Measurements from ENCODE around the gene PLA2R1. TPM values are rescaled to one million over a fixed set of nuclear protein-coding genes. Genes with fewer than 3 reads are reported as not detected.

Gene PLA2R1
- total and polyA plus RNA-seq, 2 of the 4 experiments (the other 2 are of a cell fraction): 0.43 to 0.54 TPM

DNA sequence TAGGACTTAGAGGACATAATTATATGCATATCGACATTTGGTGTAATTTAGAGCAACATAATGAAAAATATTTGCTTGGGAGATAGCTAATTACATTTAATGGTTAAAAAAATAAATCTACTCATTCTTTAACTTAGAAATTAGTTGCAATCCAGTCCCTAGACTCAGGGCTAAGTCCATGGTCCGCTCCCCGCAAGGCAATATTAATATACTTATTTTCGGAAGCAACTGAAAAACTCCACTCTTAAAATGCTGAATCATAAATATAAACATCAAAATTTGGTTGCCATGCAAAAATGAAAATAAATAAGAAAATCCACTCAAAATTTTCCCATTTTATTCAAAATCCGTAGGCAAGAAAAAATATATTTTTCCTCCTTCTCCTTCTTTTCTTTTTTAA, 164.7 kb downstream of the PLA2R1 start:
- no peak for TF ChIP-seq CHD1 (IDR thresholded peaks at IDR 0.05; ENCODE audit: low read depth, low read length)
- no peak for TF ChIP-seq FOS (IDR thresholded peaks at IDR 0.05; ENCODE audit: low read depth, low read length)
- TF ChIP-seq MXI1 (IDR thresholded peaks at IDR 0.05; ENCODE audit: borderline replicate concordance, low read depth, low read length): no peak
- TF ChIP-seq, protein P1, sequence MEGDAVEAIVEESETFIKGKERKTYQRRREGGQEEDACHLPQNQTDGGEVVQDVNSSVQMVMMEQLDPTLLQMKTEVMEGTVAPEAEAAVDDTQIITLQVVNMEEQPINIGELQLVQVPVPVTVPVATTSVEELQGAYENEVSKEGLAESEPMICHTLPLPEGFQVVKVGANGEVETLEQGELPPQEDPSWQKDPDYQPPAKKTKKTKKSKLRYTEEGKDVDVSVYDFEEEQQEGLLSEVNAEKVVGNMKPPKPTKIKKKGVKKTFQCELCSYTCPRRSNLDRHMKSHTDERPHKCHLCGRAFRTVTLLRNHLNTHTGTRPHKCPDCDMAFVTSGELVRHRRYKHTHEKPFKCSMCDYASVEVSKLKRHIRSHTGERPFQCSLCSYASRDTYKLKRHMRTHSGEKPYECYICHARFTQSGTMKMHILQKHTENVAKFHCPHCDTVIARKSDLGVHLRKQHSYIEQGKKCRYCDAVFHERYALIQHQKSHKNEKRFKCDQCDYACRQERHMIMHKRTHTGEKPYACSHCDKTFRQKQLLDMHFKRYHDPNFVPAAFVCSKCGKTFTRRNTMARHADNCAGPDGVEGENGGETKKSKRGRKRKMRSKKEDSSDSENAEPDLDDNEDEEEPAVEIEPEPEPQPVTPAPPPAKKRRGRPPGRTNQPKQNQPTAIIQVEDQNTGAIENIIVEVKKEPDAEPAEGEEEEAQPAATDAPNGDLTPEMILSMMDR (conservative IDR thresholded peaks at IDR 0.05; ENCODE audit: low read depth, low read length): no peak
- TF ChIP-seq RCOR1 (IDR thresholded peaks at IDR 0.05; ENCODE audit: insufficient replicate concordance, low read length): no peak
- TF ChIP-seq, protein P2, sequence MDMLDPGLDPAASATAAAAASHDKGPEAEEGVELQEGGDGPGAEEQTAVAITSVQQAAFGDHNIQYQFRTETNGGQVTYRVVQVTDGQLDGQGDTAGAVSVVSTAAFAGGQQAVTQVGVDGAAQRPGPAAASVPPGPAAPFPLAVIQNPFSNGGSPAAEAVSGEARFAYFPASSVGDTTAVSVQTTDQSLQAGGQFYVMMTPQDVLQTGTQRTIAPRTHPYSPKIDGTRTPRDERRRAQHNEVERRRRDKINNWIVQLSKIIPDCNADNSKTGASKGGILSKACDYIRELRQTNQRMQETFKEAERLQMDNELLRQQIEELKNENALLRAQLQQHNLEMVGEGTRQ (IDR thresholded peaks at IDR 0.05; ENCODE audit: low read depth, low read length): no peak
- no peak for TF ChIP-seq RAD21 (IDR thresholded peaks at IDR 0.05; ENCODE audit: low read length)
- no peak for TF ChIP-seq BHLHE40 (IDR thresholded peaks at IDR 0.05; ENCODE audit: low read depth, low read length)
- no peak for TF ChIP-seq NFE2L2 (IDR thresholded peaks at IDR 0.05; ENCODE audit: low read depth, low read length)
- no peak for TF ChIP-seq CEBPB (IDR thresholded peaks at IDR 0.05; ENCODE audit: low read depth, low read length)
- TF ChIP-seq MAFK (IDR thresholded peaks at IDR 0.05; ENCODE audit: low read depth, low read length): no peak
- TF ChIP-seq MAZ (IDR thresholded peaks at IDR 0.05; ENCODE audit: borderline replicate concordance, low read depth, low read length): no peak
- TF ChIP-seq POLR2A (IDR thresholded peaks at IDR 0.05; ENCODE audit: low read depth, low read length): no peak
- no peak for TF ChIP-seq SMC3 (IDR thresholded peaks at IDR 0.05; ENCODE audit: low read depth, low read length)
- TF ChIP-seq, protein P3, sequence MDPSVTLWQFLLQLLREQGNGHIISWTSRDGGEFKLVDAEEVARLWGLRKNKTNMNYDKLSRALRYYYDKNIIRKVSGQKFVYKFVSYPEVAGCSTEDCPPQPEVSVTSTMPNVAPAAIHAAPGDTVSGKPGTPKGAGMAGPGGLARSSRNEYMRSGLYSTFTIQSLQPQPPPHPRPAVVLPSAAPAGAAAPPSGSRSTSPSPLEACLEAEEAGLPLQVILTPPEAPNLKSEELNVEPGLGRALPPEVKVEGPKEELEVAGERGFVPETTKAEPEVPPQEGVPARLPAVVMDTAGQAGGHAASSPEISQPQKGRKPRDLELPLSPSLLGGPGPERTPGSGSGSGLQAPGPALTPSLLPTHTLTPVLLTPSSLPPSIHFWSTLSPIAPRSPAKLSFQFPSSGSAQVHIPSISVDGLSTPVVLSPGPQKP (IDR thresholded peaks at IDR 0.05; ENCODE audit: borderline replicate concordance, low read depth, low read length): no peak
- TF ChIP-seq RFX5 (IDR thresholded peaks at IDR 0.05; ENCODE audit: low read depth, low read length): no peak
- no peaks in the 10 kb centered on the region for H3K4me1 ChIP-seq (ENCODE audit: control insufficient read depth, insufficient read depth, low read length)
- ChIA-PET POLR2A (ENCODE audit: unreplicated experiment) (no interaction called here), CTCF (interaction anchor here (0.6 kb wide), 1 partner anchor 30 kb away, joined by 3 read pairs; no protein-coding TSS in a partner anchor)
- no peak overlapping the region for H3K56ac ChIP-seq (ENCODE audit: extremely low read depth, insufficient read depth, low read length)
- intact Hi-C loops (cut with micrococcal nuclease) (no loop called here), in situ Hi-C loops (cut with MboI; ENCODE audit: low sequenced_read_pairs) (no loop called here), dilution Hi-C loops (cut with HindIII; ENCODE audit: low sequenced_read_pairs, unreplicated experiment) (no loop called here)
- peaks cover 34% of the 10 kb centered on the region for H3K27me3 ChIP-seq (ENCODE audit: control insufficient read depth, insufficient read depth, low read length)
- no peaks in the 10 kb centered on the region for H4K20me1 ChIP-seq (ENCODE audit: insufficient read depth, low read length)
- BruUV-seq (replicated peaks): no TSS peak
- no peak overlapping the region for H4K91ac ChIP-seq (ENCODE audit: insufficient read depth, low read depth, low read length)
- H4K8ac ChIP-seq (ENCODE audit: low read depth in 2 of 2, low read length in 2 of 2): no peak overlapping the region
- no peak overlapping the region for H2AFZ ChIP-seq (replicated peaks; ENCODE audit: low read length, poor library complexity)
- H3K4ac ChIP-seq (ENCODE audit: low read depth, low read length): no peak overlapping the region
- no peaks in the 10 kb centered on the region for H3K36me3 ChIP-seq (ENCODE audit: control insufficient read depth, insufficient read depth, low read length)
- no peak overlapping the region for H2BK120ac ChIP-seq (ENCODE audit: low read depth, low read length)
- H2BK20ac ChIP-seq (ENCODE audit: low read depth, low read length): no peak overlapping the region
- ATAC-seq (ENCODE audit: low read depth) (no peak), DNase-seq (no peak)
- H3K79me1 ChIP-seq (ENCODE audit: low read depth in 1 of 2, low read length in 2 of 2): no peaks in the 10 kb centered on the region
- no peak overlapping the region for H2AK5ac ChIP-seq (ENCODE audit: low read depth, low read length)
- H3K9me3 ChIP-seq (ENCODE audit: control insufficient read depth, insufficient read depth, low read length): no peaks in the 10 kb centered on the region
- no peak overlapping the region for H3K14ac ChIP-seq (replicated peaks; ENCODE audit: low read depth, low read length)
- WGBS, 2 experiments (ENCODE audit: extremely low coverage in 2 of 2, insufficient read length in 1 of 2): no CpG with 5 or more reads among the region's 5 CpGs
- H3K4me2 ChIP-seq (ENCODE audit: low read depth, low read length): no peak overlapping the region
- no peak overlapping the region for H3K4me3 ChIP-seq (ENCODE audit: insufficient read depth, low read depth, low read length)
- H2AK9ac ChIP-seq (replicated peaks; ENCODE audit: low read depth, low read length, poor library complexity): no peak overlapping the region
- no peak overlapping the region for H3K18ac ChIP-seq (ENCODE audit: low read depth, low read length)
- no peak overlapping the region for H3K27ac ChIP-seq (ENCODE audit: insufficient read depth, low read length)
- no peaks in the 10 kb centered on the region for H3K9me1 ChIP-seq (ENCODE audit: insufficient read depth, low read length)
- H2BK15ac ChIP-seq (ENCODE audit: low read depth, low read length): no peak overlapping the region
- H2BK5ac ChIP-seq (ENCODE audit: low read depth, low read length, poor library complexity, severe bottlenecking): no peak overlapping the region
- no peak overlapping the region for H4K5ac ChIP-seq (ENCODE audit: low read depth, low read length)
- no peak overlapping the region for H3K9ac ChIP-seq (ENCODE audit: low read depth, low read length)
- H3K23ac ChIP-seq (ENCODE audit: low read depth, low read length): no peak overlapping the region
